A673 (cell line): ENCODE results near the gene CCDC73.
A peak's percentile ranks its signal among the peaks of the same experiment; 100 is the strongest.

ENCODE experiments used
- CTCF ChIP-seq: fragments of 300-800, 200-600 bp; sonication (generic); conservative IDR thresholded peaks from 2 replicates; pipeline ENCODE4 v1.5.1; 2017; ENCODE audit warnings: low read depth, mild to moderate bottlenecking, antibody characterized with exemption, low read length, moderate library complexity, mixed read lengths
- EZH2 ChIP-seq: fragments of 200-600 bp; sonication (generic); IDR thresholded peaks from 2 replicates; pipeline ENCODE4 v1.6.1; 2017; ENCODE audit warnings: borderline replicate concordance, low read depth, mild to moderate bottlenecking, mixed read lengths, antibody characterized with exemption, low read length; ENCODE audit not compliant: poor library complexity, severe bottlenecking

- no peak for TF ChIP-seq CTCF
- peak; percentile 71 for TF ChIP-seq EZH2
These were observed 135.6 kb downstream of the CCDC73 start for GRCh38 chr11:32658639-32659406.
